AG04449 (cell line): ENCODE results near the gene MSL3.

Experiments
- CTCF ChIA-PET: fragments of 350-600 bp; formaldehyde crosslinking; extraction: SDS; loops from one replicate; lab custom pipeline; 2021; ENCODE audit warnings: antibody characterized with exemption; lab: Yijun Ruan, JAX
- POLR2A ChIA-PET: fragments of 400-600, 350-600 bp; formaldehyde crosslinking; extraction: SDS; loops from one replicate; lab custom pipeline; 2020; ENCODE audit warnings: antibody characterized with exemption, inconsistent platforms; lab: Yijun Ruan, JAX
- DNase-seq: peaks from one replicate; pipeline ENCODE4 v3.0.0-alpha.2; 2010; ENCODE audit warnings: low read depth, low spot score
- H3K4me3 ChIP-seq: 2 replicates; pipeline ENCODE4 v1.5.1; 2011; ENCODE audit warnings: low read depth, mild to moderate bottlenecking, control low read depth, low read length
- CTCF ChIP-seq: IDR thresholded peaks from one replicate; pipeline ENCODE4 v1.5.1; 2011; ENCODE audit warnings: mild to moderate bottlenecking, moderate library complexity, low read length, control low read depth, inconsistent platforms; ENCODE audit not compliant: insufficient read depth; ENCODE audit errors: missing control alignments

MSL3 gene

GRCh38 chrX:11757719-11758399 lies at the start of gene MSL3:
MSL3 (plus strand) TSS chrX:11758237; CDS start chrX:11758264, 27 bp downstream.
- no peak for DNase-seq

GRCh38 chrX:11722304-11722703 lies 35.7 kb upstream of the MSL3 start:
- ChIA-PET POLR2A (no interaction called here), CTCF (interaction anchor here (0.6 to 4.3 kb wide), 9 partner anchors 9 to 191 kb away, joined by 3 to 46 read pairs (median 4); no protein-coding TSS in a partner anchor)
- H3K4me3 ChIP-seq, result no peak overlapping the region
- no peak for TF ChIP-seq CTCF
- no peak for DNase-seq

More at GRCh38 chrX:11757719-11758399, at the start of gene MSL3:
- no peak for TF ChIP-seq CTCF
- POLR2A ChIA-PET, result interaction anchor here (0.7 kb wide), 1 partner anchor 14 kb away, joined by 3 read pairs; no protein-coding TSS in a partner anchor
- peak within 1 kb of the TSS; percentile 78 for H3K4me3 ChIP-seq
- CTCF ChIA-PET, result interaction anchor here (0.9 to 2.1 kb wide), 5 partner anchors 9 to 376 kb away, joined by 3 to 13 read pairs (median 5); no protein-coding TSS in a partner anchor

GRCh38 chrX:11724122-11725017 lies 33.7 kb upstream of the MSL3 start:
- ChIA-PET CTCF (interaction anchor here (0.7 to 4.3 kb wide), 17 partner anchors 11 to 196 kb away, joined by 3 to 46 read pairs (median 4); partner anchors contain the start of gene ARHGAP6), POLR2A (no interaction called here)
- peak; percentile 42 for TF ChIP-seq CTCF
- no peak for DNase-seq
- no peak overlapping the region for H3K4me3 ChIP-seq

DNA sequence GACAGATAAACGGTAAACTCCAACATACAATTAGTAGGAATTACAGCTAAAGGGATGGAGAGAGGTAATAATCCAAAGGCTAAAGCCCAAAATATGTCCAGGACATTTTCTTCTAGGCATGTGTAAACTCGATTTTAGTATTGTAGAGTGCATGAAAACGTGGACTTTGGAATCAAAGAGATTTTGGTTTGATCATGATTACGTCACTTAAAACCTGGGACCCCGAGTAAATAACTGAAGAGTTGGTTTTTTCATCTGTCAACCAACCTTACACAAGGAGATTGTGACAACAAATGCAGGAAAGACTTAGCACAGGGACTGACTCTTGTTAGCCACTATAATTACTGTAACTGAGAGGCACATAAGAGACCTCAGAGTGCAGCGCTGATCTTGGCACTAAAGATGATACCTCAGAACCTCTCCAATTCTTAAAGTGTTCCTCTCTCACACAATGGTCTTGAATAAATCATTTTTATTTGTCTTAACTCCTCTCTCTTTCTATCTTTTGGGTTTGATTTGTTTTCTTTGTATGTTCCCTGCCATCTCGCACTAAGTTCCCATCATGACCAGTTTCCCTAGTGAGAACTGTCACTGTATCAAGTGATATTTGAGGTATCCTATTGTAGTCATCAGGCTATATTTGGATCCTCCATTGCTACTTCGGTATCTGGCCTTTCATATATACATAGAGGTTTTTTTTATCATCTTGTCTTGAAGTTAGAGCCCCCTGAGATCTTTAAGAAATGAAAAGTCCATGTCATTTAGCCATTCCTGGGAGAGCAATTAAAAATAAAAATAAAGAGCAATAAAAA lies 32.2 kb upstream of the MSL3 start:
- POLR2A ChIA-PET, result no interaction called here
- TF ChIP-seq CTCF, result no peak

DNA sequence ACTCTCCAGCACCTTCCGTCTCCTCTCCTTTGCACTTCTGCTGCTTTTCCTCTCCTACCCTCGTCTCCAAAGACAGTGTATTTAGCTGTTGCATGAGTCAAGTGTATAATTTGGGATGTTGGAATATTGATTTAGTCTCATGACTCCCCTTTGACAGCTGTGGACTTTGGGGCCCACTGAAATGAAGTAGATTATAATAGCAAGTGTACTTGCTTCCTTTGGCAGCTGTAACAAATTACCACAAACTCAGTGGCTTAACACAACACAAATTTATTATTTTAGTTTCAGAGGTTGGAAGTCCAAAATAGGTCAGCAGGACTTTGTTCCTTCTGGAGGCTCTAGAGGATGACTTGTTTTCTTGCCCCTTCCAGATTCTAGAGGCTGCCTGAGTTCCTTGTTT lies 29.5 kb upstream of the MSL3 start:
- ChIA-PET CTCF (interaction anchor here (1.1 kb wide), 1 partner anchor 42 kb away, joined by 4 read pairs; no protein-coding TSS in a partner anchor), POLR2A (no interaction called here)
- no peak for TF ChIP-seq CTCF
- DNase-seq, result no peak
- H3K4me3 ChIP-seq, result no peak overlapping the region

More for the DNA sequence above, 32.2 kb upstream of the MSL3 start:
- no peak for DNase-seq
- H3K4me3 ChIP-seq, result no peak overlapping the region
- CTCF ChIA-PET, result interaction anchor here (1.0 to 4.3 kb wide), 10 partner anchors 10 to 194 kb away, joined by 3 to 46 read pairs (median 8); no protein-coding TSS in a partner anchor
